ENCODE measurements around the gene CALML5.

Gene CALML5

DNA sequence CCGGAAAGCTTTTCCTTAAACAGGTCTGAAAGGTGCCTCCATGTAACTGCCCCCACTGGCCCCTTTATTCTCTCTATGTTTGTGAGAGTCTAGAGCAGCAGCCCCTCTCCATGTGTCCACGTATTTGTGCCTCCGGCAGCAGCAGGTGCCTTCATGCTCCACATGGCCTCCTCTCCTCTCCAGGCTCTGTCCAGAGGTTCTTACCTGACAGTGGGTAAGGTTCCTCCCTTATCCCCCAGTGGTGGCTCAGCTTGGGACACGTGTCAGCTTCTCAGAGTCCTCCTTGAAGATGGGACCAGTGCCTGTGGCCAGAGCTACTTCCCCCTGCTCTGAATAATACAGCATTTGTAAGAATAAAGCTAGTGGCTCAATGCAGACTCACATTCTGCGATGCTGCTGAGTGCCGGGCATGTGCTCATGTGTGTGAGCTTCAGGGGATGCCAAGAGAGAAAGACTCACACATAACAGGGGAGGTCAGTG lies 33.3 kb upstream of the CALML5 start:
- DNase-seq = no peak

- DNase-seq = no peak
Observed at GRCh38 chr10:5532307-5532605, 32.9 kb upstream of the CALML5 start.

- DNase-seq = no peak
Observed at GRCh38 chr10:5531558-5532306, 32.4 kb upstream of the CALML5 start.

- no peak for DNase-seq
Observed at GRCh38 chr10:5530846-5531557, 31.6 kb upstream of the CALML5 start.

DNA sequence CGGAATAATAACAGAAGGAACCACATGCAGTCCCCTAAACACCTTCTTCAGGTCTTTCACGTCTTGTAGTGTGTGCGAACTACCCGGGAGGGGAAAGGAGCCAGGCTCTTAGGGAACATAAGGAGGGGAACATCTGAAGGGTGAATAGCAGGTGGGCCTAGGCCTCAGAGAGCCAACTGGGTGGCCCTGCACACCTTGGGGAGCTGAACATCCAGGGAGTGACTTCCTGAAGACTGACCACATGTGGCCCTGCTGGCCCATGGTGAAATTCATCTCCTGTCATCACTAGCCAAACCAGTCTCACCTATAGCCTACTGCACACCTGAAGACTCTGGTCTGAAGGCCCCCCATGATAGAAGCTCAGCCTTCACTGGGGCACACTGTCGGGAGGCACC lies 31.0 kb upstream of the CALML5 start:
- DNase-seq = no peak

DNA sequence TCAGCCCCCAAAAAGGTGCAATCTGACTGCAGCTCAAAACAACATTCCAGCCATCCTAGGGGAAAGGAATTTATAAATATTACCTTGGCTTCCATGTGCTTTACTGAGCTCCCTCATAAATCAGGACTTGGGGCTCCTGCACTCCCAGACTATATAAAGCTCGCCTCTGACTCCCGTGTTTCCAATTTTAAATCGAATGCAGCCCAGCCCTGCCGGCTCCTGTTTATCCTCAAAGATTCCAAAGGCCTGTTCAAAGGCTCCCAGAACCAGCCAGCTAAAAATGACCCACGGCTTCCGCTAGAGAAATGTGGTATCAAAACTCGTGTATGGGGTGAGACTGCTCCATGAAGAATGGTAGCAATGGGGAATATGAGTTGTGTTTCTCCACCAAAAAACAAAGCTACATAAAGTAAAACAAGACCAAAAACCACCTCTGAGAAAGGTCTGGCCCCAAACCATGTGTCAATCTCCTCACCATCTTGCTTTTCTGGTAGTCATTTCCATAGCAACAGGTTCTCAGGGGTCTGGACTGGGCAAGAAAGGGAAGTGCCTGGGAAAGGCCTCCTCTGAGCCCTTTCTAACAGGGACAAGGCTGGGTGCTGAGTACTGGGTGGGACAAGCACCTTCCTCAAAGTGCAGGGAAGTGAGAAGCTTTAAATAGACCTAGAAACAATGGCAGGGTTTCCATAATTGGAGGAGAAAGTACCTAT lies 30.5 kb upstream of the CALML5 start:
- DNase-seq = no peak

DNA sequence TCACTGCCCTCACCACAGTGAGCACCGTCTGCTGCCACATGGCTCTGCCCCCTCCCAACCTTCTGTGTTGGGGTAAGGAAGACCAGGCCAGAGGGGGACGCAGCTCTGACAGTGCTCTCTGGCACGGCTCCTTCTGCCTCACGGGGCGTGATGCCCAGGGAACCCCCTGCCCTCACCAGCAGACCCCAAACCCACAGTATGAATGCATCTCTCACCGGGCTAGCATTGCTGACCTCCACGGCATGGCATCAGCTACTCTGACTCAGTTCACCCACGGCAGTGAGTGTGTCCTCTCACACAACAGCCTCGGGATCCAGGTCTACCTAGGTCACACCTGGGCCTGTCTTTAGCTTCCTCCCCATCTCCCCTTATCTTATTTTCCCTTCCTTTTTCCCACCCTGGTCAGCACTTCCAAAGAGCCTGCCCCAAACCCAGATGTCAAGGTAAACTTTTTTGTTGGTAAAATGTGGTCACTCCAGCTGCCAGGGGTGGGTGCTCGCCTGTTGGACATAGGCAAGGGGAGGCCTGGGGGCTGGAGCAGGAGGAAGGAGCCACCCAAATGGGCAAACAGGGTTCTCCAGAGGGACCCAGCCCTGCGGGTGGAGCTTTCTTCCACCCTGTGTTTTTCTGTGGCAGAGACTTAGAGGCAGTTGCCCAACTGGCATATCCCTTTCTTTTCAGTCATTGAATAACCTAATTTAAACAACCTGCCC lies 29.8 kb upstream of the CALML5 start:
- DNase-seq = no peak

GRCh38 chr10:5527332-5528200 lies 28.2 kb upstream of the CALML5 start:
- no peak for DNase-seq

DNA sequence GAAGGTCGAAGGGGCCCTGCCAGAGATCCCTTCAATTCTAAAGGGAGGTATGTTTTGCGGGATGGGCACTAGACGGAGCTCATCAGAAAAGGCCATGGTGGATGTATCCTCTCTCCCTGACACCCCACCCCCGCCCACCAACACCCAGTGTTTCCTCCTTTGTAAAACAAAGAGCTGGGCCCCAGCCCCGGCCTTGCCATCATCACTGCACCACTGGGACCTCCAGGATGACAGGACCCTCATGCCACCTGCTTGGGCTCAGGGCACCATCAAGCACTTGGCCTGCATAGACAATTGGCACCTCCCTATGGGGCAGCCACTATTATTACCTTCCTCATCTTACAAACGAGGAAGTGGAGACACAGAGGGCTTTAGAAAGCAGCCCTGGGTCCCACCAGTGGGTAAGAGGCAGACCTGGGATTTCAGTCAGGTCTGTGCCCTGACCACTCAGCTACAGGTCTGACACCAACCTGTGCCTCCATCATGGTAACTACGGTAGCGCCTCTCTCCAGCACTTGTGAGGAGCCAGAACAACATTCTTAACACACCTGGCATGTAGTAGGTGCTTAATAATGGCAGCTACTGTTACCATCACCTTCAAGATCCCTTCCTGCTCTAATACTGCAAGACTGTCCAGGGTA lies 27.4 kb upstream of the CALML5 start:
- DNase-seq = no peak

- DNase-seq = no peak
Observed at GRCh38 chr10:5525561-5526341, 26.4 kb upstream of the CALML5 start.

DNA sequence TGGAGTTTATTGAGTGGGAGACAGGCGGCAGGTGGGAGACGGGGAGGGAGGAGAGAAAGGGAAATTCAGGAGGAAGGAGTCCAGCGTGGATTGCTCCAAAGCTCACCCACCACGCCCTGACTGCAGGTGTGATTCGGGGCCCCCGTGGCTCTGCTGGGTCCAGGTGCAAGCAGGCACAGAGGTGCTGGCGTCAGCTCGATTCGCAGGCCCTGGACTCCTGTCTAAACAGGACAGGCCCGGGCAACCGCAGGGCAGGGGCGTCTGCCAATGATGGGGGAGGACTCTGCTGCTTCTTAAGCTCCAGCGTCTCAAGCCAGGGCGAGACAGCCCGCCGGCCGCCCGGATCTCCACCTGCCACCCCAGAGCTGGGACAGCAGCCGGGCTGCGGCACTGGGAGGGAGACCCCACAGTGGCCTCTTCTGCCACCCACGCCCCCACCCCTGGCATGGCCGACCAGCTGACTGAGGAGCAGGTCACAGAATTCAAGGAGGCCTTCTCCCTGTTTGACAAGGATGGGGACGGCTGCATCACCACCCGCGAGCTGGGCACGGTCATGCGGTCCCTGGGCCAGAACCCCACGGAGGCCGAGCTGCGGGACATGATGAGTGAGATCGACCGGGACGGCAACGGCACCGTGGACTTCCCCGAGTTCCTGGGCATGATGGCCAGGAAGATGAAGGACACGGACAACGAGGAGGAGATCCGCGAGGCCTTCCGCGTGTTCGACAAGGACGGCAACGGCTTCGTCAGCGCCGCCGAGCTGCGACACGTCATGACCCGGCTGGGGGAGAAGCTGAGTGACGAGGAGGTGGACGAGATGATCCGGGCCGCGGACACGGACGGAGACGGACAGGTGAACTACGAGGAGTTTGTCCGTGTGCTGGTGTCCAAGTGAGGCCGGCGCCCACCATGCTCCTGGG lies 25.5 kb upstream of the CALML5 start, which contains the start of gene CALML3:
Gene CALML3 (plus strand): TSS at position 321 of the 920 bp plus-strand sequence. CDS start 125 bp downstream, at position 446.
- DNase-seq = no peak

GRCh38 chr10:5523796-5524574 lies 24.6 kb upstream of the CALML5 start:
- DNase-seq = no peak

- no peak for DNase-seq
Observed at GRCh38 chr10:5522913-5523560, 23.7 kb upstream of the CALML5 start.

GRCh38 chr10:5519054-5519453 lies 19.7 kb upstream of the CALML5 start:
- no peak for DNase-seq

DNA sequence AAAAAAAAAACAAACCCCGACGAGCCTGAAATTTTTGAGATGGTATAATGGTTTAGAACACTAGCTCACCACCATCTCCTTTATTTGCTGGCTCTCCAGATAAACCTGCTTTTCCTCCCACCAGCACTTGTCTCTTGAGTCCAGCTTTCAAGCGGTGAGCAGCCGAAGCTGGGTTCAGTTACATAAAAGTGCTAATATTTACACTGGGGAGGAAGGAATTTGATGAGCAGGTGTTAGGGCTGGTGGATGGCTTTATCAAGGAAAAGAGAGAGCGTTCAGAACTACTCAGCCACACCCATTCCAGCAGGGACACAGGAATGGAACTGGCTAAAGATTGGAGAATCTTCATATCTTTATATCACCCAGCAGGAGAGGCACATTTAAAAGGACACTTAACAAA lies 18.8 kb upstream of the CALML5 start:
- DNase-seq = no peak

DNA sequence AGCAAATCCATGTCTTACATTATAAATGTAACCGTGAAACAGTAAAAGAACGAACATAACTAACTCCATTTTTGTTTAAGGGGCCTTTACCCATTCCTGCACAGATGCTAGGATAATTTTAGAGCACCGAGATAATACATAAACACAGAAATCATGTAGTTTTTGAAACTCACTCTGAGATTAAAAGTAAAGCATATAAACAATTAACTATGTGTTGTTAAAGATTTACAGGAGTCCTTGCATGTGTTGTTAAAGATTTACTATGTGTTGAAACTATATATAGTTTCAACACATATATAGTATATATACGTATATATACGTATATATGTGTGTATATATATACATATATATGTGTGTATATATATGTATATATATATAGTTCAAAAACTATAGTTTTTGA lies 18.2 kb upstream of the CALML5 start:
- no peak for DNase-seq

- no peak for DNase-seq
Observed at GRCh38 chr10:5515948-5516761, 16.8 kb upstream of the CALML5 start.
